A549 (cell line): ENCODE measurements around the gene PTK7.

Source experiments
- CTCF ChIP-seq: fragments of >200 bp; sonication (Bioruptor Twin); formaldehyde crosslinking; IDR thresholded peaks from 3 replicates; pipeline ENCODE4 v1.5.1; 2016
- POLR2A ChIP-seq: IDR thresholded peaks from 2 replicates; pipeline ENCODE4 v1.6.1; 2012; ENCODE audit warnings: mild to moderate bottlenecking, low read length

DNA sequence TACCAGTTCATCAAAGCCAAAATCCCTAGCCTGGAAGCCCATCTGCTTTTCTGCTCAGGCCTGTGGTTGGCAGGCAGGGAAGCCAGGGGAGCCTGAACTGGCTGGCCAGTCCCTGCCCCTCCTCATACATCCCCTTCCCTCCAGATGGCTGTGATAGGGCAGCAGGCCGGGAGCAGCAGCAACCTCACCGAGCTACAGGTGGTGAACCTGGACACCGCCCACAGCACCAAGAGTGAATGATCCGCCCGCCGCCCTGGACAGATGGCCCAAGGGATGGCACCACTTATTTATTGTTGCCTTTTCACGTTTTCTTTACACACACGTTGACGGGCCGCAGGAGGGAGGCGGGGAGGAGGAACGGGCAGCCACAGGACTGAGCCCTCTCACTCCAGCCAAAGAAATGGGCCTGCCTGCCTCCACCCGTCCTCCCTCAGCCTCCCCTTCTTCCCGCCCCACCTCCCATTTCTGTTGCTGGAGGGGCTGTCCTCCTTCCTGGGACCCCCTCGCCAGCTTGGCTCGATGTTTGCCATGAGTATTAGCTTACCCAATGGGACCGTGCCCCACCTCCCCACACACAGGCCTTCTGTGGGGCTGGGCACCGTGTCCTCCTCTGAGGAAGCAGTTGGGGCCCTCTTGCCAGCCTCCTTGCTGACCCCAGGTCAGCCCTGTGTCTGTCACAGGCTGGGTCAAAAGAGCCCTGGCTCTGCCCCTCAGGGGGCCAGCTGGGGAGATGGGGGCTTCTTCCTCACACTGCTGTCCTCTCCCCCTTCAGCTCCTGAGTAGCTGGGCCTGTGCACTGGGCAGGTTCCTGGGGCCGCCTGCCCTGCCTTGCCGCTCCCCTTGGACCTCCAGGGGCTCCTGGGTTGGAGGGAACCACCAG is 103.1 kb downstream of the PTK7 start:
- no peak for TF ChIP-seq CTCF
- TF ChIP-seq POLR2A = no peak
